WI38 (cell line): Measurements from ENCODE around the gene NEU1.

Source experiments
- H3K4me3 ChIP-seq: 2 replicates; pipeline ENCODE4 v1.5.1; 2011; ENCODE audit warnings: low read depth, mild to moderate bottlenecking, control low read depth, low read length
- CTCF ChIP-seq: IDR thresholded peaks from 2 replicates; pipeline ENCODE4 v1.5.1; 2012; ENCODE audit warnings: low read depth, mild to moderate bottlenecking, control low read depth, low read length

NEU1 gene

DNA sequence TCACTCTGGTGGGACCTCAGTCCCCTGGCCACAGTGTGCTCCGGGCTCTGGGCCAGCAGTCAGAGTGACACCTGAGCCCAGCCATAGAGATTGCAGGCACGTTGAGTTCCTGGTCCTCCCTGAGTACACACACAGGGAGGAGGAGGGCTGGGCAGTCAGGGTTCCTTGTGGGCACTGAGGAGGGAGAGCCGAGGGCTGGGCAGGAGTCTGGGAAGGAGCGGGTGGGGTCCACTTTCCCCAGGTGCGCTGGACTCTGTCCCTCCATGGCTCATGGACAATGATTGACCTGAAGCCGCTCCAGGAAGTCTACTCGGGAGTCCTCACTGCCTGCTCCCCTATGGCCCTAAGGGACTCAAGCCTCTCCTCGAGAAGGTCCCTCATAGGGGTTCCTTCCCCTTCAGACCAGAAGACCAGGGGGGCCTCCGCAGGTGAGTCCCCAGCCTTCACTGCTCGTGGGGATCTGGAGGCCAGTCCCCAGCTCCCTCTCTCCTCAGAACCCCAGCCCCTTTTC, 15.1 kb upstream of the NEU1 start:
- no peak overlapping the region for H3K4me3 ChIP-seq
- no peak for TF ChIP-seq CTCF

DNA sequence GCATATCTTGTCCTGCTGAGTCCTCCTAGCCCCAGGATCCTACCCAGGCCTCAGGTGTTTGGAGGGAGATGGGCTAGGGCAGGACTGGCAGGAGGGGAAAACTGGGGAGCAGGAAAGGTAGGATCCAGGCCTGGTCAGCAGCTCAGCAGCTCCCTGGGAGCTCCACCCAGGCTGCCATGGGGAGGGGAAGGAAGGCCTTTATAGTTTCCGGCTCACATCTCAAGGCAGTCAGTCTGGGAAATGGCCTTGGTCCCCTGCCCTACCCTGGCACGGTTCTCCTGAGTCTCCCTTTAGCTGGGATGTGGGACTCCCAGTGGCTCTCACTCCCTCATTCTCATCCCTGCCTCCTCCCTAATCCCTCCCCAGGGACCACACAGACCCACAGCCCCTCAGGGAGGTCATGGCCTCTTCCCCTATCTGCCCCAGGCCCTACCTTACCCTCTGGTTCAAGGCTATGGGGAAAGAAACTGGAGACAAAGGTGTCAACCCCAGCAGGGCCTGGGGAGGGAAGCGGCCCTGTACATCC, 14.6 kb upstream of the NEU1 start:
- H3K4me3 ChIP-seq, result no peak overlapping the region
- TF ChIP-seq CTCF, result no peak

GRCh38 chr6:31876357-31876756, 13.7 kb upstream of the NEU1 start:
- no peak for TF ChIP-seq CTCF
- H3K4me3 ChIP-seq, result no peak overlapping the region

GRCh38 chr6:31875877-31876276, 13.3 kb upstream of the NEU1 start:
- TF ChIP-seq CTCF, result no peak

DNA sequence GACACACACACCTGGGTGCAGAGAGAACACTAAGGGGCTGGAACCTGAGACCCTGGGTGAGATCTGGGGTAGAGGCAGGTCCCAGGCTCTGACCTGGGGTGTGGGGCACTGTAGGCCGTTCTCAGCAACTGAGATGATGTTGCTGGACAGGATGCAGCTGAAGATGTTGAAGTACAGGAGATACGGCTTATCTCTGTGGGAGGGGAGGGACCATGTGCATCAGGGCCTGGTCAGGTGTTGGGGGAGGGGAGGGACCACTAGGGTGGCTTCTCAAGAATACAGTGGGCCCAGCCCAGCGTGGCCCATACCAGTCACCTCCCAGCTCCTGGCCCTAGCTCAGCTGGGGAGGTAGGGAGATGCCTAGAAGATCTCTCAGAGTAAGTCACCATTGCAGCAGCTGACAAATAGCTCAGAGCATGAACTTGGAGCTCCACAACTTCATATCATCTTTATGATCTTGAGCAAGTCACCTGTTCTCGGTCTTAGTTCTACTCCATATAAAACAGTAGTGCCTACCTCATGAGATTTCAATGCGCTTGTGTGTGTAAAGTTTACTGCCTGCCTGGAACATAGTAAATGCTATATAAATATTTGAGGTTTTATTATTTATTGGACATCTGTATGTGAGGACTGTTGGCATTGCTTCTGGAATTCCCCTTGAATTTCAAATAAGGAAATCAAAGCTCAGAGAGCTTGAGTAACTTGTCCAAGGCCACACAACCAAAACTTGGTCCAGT, 12.4 kb upstream of the NEU1 start:
- no peak overlapping the region for H3K4me3 ChIP-seq
- no peak for TF ChIP-seq CTCF

More at GRCh38 chr6:31875877-31876276, 13.3 kb upstream of the NEU1 start:
- H3K4me3 ChIP-seq, result no peak overlapping the region

- no peak for TF ChIP-seq CTCF
- H3K4me3 ChIP-seq, result no peak overlapping the region
These were observed 11.6 kb upstream of the NEU1 start for GRCh38 chr6:31874084-31874670.

DNA sequence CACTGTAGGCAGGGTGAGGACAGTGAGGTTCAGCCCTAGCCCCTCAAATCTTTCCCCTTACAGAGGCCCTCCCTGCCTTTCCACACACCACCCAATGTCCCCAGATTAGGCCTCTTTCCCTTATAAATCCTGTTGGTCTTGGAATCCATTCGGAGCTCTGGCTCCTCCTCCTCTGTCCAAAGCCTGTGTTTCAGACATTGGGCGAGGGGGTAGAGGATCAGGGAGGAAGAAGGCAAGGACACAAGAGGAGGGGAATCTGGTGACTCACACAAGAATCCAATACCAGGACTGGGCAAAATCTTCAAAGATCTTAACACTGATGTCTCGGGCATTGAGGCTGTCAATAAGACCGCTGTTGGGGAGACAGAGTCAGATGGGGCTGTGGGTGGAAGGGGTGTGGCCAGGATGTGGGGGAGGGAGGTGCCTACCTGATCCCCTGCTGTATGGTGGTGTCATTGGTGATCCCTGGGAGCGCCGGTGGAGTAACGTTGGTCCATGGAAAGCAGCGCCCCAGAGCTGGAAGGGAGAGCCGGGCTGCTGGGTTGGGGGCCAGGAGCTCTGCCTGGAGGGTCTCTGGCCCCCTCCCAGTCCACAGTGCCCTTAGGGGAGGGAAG, 8.5 kb upstream of the NEU1 start:
- no peak overlapping the region for H3K4me3 ChIP-seq
- no peak for TF ChIP-seq CTCF
